ENCODE data around the gene NFIA.

DNA sequence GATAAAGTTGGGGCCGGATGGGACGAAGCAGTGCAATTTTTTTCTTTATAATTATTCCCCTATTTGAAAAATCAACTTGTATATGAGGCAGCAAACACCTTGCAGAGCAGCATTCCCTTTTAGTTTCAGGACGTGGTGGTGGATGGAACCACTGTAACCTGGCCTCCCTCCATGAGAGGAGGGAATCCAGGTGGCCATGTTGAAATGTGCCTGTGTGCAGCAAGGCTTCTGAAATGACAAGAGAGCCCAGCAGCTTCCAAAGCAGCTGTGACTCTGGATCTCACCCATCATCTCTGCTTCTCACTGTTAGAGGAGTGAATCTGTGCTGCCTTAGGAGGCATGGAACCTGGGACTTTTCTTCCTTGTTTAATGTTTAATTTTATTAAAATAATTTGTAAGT, 42.3 kb downstream of the NFIA start:
- TF ChIP-seq, protein P1, sequence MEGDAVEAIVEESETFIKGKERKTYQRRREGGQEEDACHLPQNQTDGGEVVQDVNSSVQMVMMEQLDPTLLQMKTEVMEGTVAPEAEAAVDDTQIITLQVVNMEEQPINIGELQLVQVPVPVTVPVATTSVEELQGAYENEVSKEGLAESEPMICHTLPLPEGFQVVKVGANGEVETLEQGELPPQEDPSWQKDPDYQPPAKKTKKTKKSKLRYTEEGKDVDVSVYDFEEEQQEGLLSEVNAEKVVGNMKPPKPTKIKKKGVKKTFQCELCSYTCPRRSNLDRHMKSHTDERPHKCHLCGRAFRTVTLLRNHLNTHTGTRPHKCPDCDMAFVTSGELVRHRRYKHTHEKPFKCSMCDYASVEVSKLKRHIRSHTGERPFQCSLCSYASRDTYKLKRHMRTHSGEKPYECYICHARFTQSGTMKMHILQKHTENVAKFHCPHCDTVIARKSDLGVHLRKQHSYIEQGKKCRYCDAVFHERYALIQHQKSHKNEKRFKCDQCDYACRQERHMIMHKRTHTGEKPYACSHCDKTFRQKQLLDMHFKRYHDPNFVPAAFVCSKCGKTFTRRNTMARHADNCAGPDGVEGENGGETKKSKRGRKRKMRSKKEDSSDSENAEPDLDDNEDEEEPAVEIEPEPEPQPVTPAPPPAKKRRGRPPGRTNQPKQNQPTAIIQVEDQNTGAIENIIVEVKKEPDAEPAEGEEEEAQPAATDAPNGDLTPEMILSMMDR (optimal IDR thresholded peaks at IDR 0.05 in 1 of 3, IDR thresholded peaks at IDR 0.05 in 1 of 3, conservative IDR thresholded peaks at IDR 0.05 in 1 of 3; ENCODE audit: extremely low read depth in 1 of 3, insufficient read depth in 2 of 3, low read length in 3 of 3) = no peak
- TF ChIP-seq EZH2 (IDR thresholded peaks at IDR 0.05; ENCODE audit: low read length) = no peak
